ENCODE data around the gene PLA2G3. TPM values are rescaled to one million over a fixed set of nuclear protein-coding genes. Genes with fewer than 3 reads are reported as not detected.

PLA2G3 gene
- total RNA-seq, 1 donor: 0.36 TPM

DNA sequence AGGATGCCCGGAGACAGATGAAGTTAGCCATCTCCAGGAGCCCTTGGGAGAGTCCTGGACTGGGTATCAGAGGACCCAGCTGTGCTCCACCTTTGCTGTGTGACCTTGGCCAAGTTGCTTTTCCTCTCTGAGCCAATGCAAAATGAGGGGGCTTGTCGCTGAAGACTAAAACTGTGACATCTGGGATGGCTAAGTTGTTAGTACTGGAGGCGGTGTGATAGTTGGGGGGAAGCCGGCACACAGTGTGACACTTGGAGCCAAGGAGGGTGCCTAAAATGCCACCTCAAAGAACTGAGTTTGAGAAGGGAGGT, 17.1 kb downstream of the PLA2G3 start:
- H3K4me2 ChIP-seq (ENCODE audit: insufficient read depth, low read length): peak overlapping the region; percentile 69
- peak; percentile 87 for DNase-seq (ENCODE audit: insufficient read length, low spot score, missing footprints)
- H3K36me3 ChIP-seq (ENCODE audit: insufficient read depth, low read length): no peaks in the 10 kb centered on the region
- H3K4me3 ChIP-seq (ENCODE audit: insufficient read depth, low read length): no peak overlapping the region
- no peak overlapping the region for H3K27ac ChIP-seq (ENCODE audit: low read depth, low read length)
- peaks cover 3% of the 10 kb centered on the region for H3K4me1 ChIP-seq (ENCODE audit: insufficient read depth, low read length)
- no peaks in the 10 kb centered on the region for H3K9me3 ChIP-seq (ENCODE audit: low read depth, low read length)
- H3K27me3 ChIP-seq (ENCODE audit: insufficient read depth, low read length): peaks cover 11% of the 10 kb centered on the region
- H4K20me1 ChIP-seq (ENCODE audit: insufficient read depth, low read length): no peaks in the 10 kb centered on the region
- no peaks in the 10 kb centered on the region for H3K79me2 ChIP-seq (ENCODE audit: insufficient read depth, low read length)
- TF ChIP-seq, protein P1, sequence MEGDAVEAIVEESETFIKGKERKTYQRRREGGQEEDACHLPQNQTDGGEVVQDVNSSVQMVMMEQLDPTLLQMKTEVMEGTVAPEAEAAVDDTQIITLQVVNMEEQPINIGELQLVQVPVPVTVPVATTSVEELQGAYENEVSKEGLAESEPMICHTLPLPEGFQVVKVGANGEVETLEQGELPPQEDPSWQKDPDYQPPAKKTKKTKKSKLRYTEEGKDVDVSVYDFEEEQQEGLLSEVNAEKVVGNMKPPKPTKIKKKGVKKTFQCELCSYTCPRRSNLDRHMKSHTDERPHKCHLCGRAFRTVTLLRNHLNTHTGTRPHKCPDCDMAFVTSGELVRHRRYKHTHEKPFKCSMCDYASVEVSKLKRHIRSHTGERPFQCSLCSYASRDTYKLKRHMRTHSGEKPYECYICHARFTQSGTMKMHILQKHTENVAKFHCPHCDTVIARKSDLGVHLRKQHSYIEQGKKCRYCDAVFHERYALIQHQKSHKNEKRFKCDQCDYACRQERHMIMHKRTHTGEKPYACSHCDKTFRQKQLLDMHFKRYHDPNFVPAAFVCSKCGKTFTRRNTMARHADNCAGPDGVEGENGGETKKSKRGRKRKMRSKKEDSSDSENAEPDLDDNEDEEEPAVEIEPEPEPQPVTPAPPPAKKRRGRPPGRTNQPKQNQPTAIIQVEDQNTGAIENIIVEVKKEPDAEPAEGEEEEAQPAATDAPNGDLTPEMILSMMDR (IDR thresholded peaks at IDR 0.05; ENCODE audit: extremely low read depth, low read depth, low read length): no peak
- H2AFZ ChIP-seq (ENCODE audit: low read length): no peak overlapping the region

- Histone ChIP-seq H2AFZ (ENCODE audit: low read length) (peak within 1 kb of the TSS; percentile 56), H3K27me3 (ENCODE audit: insufficient read depth, low read length) (peaks cover 11% of the 10 kb centered on the region), H3K27ac (ENCODE audit: low read depth, low read length) (no peak within 1 kb of the TSS), H3K4me1 (ENCODE audit: insufficient read depth, low read length) (peaks cover 3% of the 10 kb centered on the region), H3K4me2 (ENCODE audit: insufficient read depth, low read length) (peak within 1 kb of the TSS; percentile 69), H3K36me3 (ENCODE audit: insufficient read depth, low read length) (no peaks in the 10 kb centered on the region), H3K4me3 (ENCODE audit: insufficient read depth, low read length) (peak within 1 kb of the TSS; percentile 42), H3K9me3 (ENCODE audit: low read depth, low read length) (no peaks in the 10 kb centered on the region), H3K79me2 (ENCODE audit: insufficient read depth, low read length) (no peaks in the 10 kb centered on the region), H4K20me1 (ENCODE audit: insufficient read depth, low read length) (no peaks in the 10 kb centered on the region)
- DNase-seq (ENCODE audit: insufficient read length, low spot score, missing footprints): peak; percentile 97
- TF ChIP-seq, protein P1 (IDR thresholded peaks at IDR 0.05; ENCODE audit: extremely low read depth, low read depth, low read length): no peak
Measured at GRCh38 chr22:31122532-31123291, 17.6 kb downstream of the PLA2G3 start, which contains the start of gene INPP5J. INPP5J (plus strand) TSS chr22:31122966; CDS start chr22:31123015, 49 bp downstream.

DNA sequence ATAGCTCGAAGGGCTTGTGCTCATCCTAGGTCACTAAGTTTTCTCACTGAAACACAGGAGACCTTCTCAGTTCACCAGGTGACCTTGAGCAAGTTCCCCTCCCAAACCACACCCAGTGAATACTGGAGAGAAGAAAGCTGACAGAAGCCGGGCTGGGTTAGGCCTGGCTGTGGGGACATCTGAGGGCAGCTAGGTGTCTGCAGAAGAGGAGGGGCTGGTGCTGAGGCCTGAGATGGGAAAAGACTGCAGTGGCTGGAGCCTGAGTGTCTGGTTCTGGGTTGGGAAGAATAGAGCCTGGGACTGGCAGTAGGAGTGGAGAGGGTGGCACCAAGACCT, 18.1 kb downstream of the PLA2G3 start:
- Histone ChIP-seq H2AFZ (ENCODE audit: low read length) (no peak overlapping the region), H3K9me3 (ENCODE audit: low read depth, low read length) (no peaks in the 10 kb centered on the region), H3K79me2 (ENCODE audit: insufficient read depth, low read length) (no peaks in the 10 kb centered on the region), H3K4me2 (ENCODE audit: insufficient read depth, low read length) (no peak overlapping the region), H3K27ac (ENCODE audit: low read depth, low read length) (no peak overlapping the region), H3K4me1 (ENCODE audit: insufficient read depth, low read length) (peaks cover 3% of the 10 kb centered on the region), H4K20me1 (ENCODE audit: insufficient read depth, low read length) (no peaks in the 10 kb centered on the region), H3K27me3 (ENCODE audit: insufficient read depth, low read length) (peaks cover 11% of the 10 kb centered on the region), H3K36me3 (ENCODE audit: insufficient read depth, low read length) (no peaks in the 10 kb centered on the region), H3K4me3 (ENCODE audit: insufficient read depth, low read length) (no peak overlapping the region)
- peak; percentile 72 for DNase-seq (ENCODE audit: insufficient read length, low spot score, missing footprints)
- TF ChIP-seq, protein P1 (IDR thresholded peaks at IDR 0.05; ENCODE audit: extremely low read depth, low read depth, low read length): no peak

DNA sequence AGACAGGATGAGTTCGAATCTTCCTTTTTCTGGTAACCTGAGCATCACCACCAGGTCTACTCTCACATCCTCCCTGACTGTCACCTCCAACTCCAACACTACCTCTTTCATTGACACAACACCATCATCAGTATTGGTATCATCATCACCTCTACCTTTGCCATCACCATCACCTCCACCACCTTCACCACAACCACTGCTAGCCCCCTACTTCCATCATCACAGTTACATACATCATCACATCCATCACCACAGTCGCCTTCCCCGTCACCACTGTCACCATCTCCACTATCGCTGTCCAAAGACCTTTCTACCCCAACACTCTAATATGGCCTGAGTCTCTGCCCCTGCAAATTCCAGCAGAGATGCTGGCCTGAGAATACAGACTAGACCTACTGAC, 18.9 kb downstream of the PLA2G3 start:
- peaks cover 11% of the 10 kb centered on the region for H3K27me3 ChIP-seq (ENCODE audit: insufficient read depth, low read length)
- H3K36me3 ChIP-seq (ENCODE audit: insufficient read depth, low read length): no peaks in the 10 kb centered on the region
- no peaks in the 10 kb centered on the region for H3K79me2 ChIP-seq (ENCODE audit: insufficient read depth, low read length)
- H3K4me2 ChIP-seq (ENCODE audit: insufficient read depth, low read length): no peak overlapping the region
- H3K9me3 ChIP-seq (ENCODE audit: low read depth, low read length): no peaks in the 10 kb centered on the region
- H3K27ac ChIP-seq (ENCODE audit: low read depth, low read length): no peak overlapping the region
- DNase-seq (ENCODE audit: insufficient read length, low spot score, missing footprints): no peak
- TF ChIP-seq, protein P1 (IDR thresholded peaks at IDR 0.05; ENCODE audit: extremely low read depth, low read depth, low read length): no peak
- peaks cover 3% of the 10 kb centered on the region for H3K4me1 ChIP-seq (ENCODE audit: insufficient read depth, low read length)
- H4K20me1 ChIP-seq (ENCODE audit: insufficient read depth, low read length): no peaks in the 10 kb centered on the region
- H3K4me3 ChIP-seq (ENCODE audit: insufficient read depth, low read length): no peak overlapping the region
- no peak overlapping the region for H2AFZ ChIP-seq (ENCODE audit: low read length)
